ENCODE results near the gene GMDS.

The GMDS gene

DNA sequence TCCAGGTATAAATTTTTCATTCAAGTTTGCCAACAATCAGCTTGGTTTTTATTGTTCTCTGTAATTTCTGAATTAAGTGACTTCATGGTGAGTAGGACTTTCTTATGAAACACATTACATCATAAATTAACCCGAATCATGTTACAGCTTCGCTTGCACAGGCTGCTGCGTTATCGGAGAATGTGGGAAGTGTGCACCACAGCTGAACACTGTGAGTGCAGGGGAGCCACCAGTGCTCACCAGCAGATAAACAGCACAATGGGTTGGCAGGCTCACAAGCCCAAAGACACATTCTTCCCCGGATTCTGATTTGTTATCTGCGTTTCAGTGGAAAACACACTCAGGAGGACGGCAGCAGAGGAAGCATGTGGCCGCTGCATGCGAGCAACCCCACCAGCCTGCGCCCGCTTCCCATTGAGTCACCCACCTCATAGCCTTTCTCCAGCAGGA lies 121.1 kb downstream of the GMDS start:
- Histone ChIP-seq H3K9ac (ENCODE audit: low read depth, low read length) (no peak overlapping the region), H3K27me3 (ENCODE audit: insufficient read depth, low read length) (no peaks in the 10 kb centered on the region), H3K36me3 (ENCODE audit: insufficient read depth, low read depth, low read length) (no peaks in the 10 kb centered on the region), H3K9me3 (ENCODE audit: insufficient read depth, low read depth, low read length) (no peaks in the 10 kb centered on the region), H3K4me1 (ENCODE audit: insufficient read depth, low read length) (peaks cover 3% of the 10 kb centered on the region; the same call in 1 of the 2 replicates), H3K4me3 (ENCODE audit: low read length) (no peak overlapping the region), H3K27ac (ENCODE audit: low read length) (no peak overlapping the region)

DNA sequence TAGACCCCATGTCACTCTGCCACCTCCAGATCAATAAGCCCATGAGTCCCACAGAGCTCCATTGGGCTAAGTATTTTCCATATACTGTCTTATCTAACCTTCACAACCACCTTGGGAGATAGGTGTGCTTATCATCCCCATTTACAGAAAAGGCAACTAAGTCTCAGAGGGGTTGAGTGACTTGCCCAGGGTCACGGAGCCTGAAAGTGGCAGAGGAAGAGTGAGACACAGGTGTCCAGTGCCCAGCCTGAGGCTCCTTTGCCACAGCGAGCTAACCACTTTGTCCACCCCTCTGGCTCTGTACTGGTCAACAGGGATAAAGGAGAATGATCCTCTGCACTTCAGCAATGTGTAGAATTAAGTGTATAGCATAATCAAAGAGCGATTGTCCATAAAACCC lies 124.5 kb downstream of the GMDS start:
- Histone ChIP-seq H3K4me1 (ENCODE audit: insufficient read depth, low read length) (no peaks in the 10 kb centered on the region), H3K9me3 (ENCODE audit: insufficient read depth, low read depth, low read length) (no peaks in the 10 kb centered on the region), H3K27ac (ENCODE audit: low read length) (no peak overlapping the region), H3K36me3 (ENCODE audit: insufficient read depth, low read depth, low read length) (no peaks in the 10 kb centered on the region), H3K27me3 (ENCODE audit: insufficient read depth, low read length) (no peaks in the 10 kb centered on the region), H3K9ac (ENCODE audit: low read depth, low read length) (no peak overlapping the region), H3K4me3 (ENCODE audit: low read length) (no peak overlapping the region)

DNA sequence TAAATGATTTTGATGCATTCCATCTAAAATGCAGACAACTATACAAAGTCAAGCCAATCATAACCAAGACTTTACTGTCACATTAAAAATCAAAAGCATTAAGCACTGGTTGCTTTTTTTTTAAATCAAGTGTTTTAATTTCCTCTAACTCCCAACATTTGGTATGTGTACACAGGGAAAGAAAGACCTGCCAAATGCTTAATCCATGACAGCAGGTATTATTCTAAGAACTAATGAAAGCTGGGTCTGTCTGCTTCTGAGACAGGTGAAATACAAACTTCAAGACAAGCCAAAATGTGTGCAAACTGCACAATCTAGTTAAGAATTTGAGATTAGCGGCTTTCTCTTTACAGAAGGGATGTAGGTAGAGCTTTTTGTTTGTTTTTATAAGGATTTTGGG lies 126.1 kb downstream of the GMDS start:
- Histone ChIP-seq H3K9me3 (ENCODE audit: insufficient read depth, low read depth, low read length) (no peaks in the 10 kb centered on the region), H3K4me3 (ENCODE audit: low read length) (no peak overlapping the region), H3K27me3 (ENCODE audit: insufficient read depth, low read length) (no peaks in the 10 kb centered on the region), H3K4me1 (ENCODE audit: insufficient read depth, low read length) (no peaks in the 10 kb centered on the region), H3K9ac (ENCODE audit: low read depth, low read length) (no peak overlapping the region), H3K27ac (ENCODE audit: low read length) (no peak overlapping the region), H3K36me3 (ENCODE audit: insufficient read depth, low read depth, low read length) (no peaks in the 10 kb centered on the region)

DNA sequence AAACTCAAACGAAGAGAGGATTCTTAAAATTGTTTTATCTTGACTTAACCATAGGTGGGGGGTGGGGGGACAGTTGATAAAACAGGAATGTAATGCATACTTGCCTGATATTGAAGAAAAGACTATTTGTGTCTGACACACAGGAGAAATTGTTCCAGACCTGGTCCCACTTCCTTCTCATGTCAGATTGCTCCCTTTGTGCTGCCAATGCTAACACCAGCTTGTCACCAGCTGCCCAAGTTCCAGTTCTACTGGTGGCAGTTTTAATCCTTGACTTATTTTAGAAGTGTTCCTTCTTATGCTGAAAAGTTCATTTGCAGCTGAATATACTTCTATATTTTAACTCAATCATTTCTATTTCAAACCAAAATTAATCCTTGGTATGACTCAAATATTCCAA lies 127.3 kb downstream of the GMDS start:
- no peak overlapping the region for H3K4me3 ChIP-seq (ENCODE audit: low read length)
- no peaks in the 10 kb centered on the region for H3K36me3 ChIP-seq (ENCODE audit: insufficient read depth, low read depth, low read length)
- no peak overlapping the region for H3K27ac ChIP-seq (ENCODE audit: low read length)
- no peaks in the 10 kb centered on the region for H3K9me3 ChIP-seq (ENCODE audit: insufficient read depth, low read depth, low read length)
- no peaks in the 10 kb centered on the region for H3K27me3 ChIP-seq (ENCODE audit: insufficient read depth, low read length)
- H3K9ac ChIP-seq (ENCODE audit: low read depth, low read length) = no peak overlapping the region
- H3K4me1 ChIP-seq (ENCODE audit: insufficient read depth, low read length) = no peaks in the 10 kb centered on the region

DNA sequence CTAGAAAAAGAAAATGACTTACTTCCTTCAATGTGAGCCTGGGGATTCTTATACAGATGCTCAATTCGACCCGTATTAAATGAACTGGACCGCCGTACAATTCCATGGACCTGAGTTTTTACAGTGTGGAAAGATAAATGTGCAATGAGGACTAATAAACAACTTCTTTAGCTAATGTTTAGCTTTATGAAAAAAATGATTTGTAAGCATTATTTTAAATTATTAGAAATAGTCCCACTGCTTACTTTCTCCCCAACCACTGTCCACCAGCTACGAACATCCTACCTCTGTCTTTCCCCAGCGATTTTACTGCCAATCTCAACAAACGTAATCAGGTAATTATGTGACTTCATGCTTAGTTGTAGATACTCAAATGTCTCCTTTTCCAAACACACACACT lies 128.0 kb downstream of the GMDS start:
- no peak overlapping the region for H3K27ac ChIP-seq (ENCODE audit: low read length)
- H3K9ac ChIP-seq (ENCODE audit: low read depth, low read length) = no peak overlapping the region
- H3K4me3 ChIP-seq (ENCODE audit: low read length) = no peak overlapping the region
- no peaks in the 10 kb centered on the region for H3K36me3 ChIP-seq (ENCODE audit: insufficient read depth, low read depth, low read length)
- H3K27me3 ChIP-seq (ENCODE audit: insufficient read depth, low read length) = no peaks in the 10 kb centered on the region
- H3K4me1 ChIP-seq (ENCODE audit: insufficient read depth, low read length) = no peaks in the 10 kb centered on the region
- no peaks in the 10 kb centered on the region for H3K9me3 ChIP-seq (ENCODE audit: insufficient read depth, low read depth, low read length)

DNA sequence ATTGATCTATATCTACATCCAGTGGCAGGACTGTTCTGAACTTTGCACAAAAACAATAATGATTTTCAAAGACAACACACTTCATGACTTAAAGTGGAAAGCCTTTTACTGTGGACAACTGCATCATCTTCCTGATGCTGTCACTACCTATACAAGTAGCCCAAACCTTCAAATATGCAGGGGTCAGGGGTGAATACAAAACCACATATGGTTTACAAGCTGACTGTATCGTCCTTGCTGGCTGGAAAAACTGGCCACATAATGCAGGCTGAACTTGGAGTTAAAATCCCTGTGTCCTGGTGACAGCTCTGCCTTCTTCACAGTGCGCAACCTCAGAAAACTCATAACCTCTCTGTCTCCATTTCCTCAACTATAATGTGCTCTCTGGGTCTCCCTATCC lies 128.9 kb downstream of the GMDS start:
- no peaks in the 10 kb centered on the region for H3K4me1 ChIP-seq (ENCODE audit: insufficient read depth, low read length)
- H3K36me3 ChIP-seq (ENCODE audit: insufficient read depth, low read depth, low read length) = no peaks in the 10 kb centered on the region
- no peaks in the 10 kb centered on the region for H3K27me3 ChIP-seq (ENCODE audit: insufficient read depth, low read length)
- H3K27ac ChIP-seq (ENCODE audit: low read length) = no peak overlapping the region
- H3K9ac ChIP-seq (ENCODE audit: low read depth, low read length) = no peak overlapping the region
- no peaks in the 10 kb centered on the region for H3K9me3 ChIP-seq (ENCODE audit: insufficient read depth, low read depth, low read length)
- H3K4me3 ChIP-seq (ENCODE audit: low read length) = no peak overlapping the region

DNA sequence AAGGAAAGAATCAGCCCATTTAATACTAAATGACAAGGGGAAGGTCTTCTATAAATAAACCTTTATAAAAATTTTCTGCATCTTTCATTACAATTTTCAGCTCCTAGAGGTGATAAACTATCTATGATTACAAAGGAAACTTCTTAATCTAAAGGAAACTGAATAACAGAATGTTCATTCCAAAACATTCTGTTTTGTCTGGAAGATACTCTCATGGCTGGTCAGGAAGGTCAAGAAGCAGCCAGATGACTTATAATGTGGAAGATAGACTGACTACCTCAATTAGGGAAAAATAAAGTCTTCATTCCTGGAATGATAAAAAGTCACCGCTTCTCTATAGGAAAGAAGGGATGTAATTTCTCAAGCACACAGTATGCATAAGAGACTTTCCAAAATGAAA lies 131.3 kb downstream of the GMDS start:
- Histone ChIP-seq H3K4me1 (ENCODE audit: insufficient read depth, low read length) (no peaks in the 10 kb centered on the region), H3K27me3 (ENCODE audit: insufficient read depth, low read length) (no peaks in the 10 kb centered on the region), H3K36me3 (ENCODE audit: insufficient read depth, low read depth, low read length) (no peaks in the 10 kb centered on the region), H3K4me3 (ENCODE audit: low read length) (no peak overlapping the region), H3K27ac (ENCODE audit: low read length) (no peak overlapping the region), H3K9ac (ENCODE audit: low read depth, low read length) (no peak overlapping the region), H3K9me3 (ENCODE audit: insufficient read depth, low read depth, low read length) (no peaks in the 10 kb centered on the region)

DNA sequence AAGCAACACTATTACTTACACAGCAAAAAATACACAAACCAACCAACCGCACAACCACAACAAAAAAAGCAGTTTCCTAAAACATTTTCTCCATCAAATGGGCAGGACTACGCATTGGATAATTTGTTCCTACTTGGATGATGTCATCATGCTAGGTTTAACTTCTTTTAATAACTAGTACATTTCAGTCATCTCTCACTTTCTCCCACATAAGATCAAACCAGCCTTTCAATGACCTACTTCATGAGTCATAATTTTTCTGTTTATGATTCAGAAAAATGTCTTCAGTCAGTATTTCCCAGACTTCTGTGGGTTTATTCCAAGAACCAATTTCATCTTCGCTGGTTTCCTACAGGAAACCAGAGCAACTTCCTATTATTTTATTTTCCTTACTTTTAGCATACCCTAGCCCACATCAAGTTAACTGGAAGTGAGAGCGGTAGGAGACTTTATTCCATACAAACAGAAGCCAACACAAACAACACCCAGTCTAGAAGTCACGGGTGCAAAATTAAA lies 134.2 kb downstream of the GMDS start:
- H3K27ac ChIP-seq (ENCODE audit: low read length) = no peak overlapping the region
- no peaks in the 10 kb centered on the region for H3K9me3 ChIP-seq (ENCODE audit: insufficient read depth, low read depth, low read length)

DNA sequence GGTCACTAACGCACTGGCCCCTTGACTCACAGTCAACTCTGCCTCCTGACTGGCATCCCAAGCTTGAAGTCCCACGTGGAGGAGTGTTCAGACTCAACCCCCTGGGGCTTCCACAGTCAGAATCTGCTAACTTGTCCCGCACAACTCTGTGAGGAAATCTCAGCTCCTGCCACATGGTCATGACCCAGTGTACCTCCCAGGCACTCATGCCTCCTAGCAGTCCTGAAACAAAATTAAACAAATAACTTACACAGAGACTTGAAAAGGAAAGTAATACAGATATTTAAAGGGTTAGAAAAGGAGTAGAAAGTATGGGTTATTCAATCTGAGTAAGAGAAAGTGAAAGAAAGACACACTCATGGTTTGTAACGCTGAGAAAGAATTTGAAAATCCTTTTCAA lies 134.9 kb downstream of the GMDS start:
- no peaks in the 10 kb centered on the region for H3K9me3 ChIP-seq (ENCODE audit: insufficient read depth, low read depth, low read length)
- H3K27ac ChIP-seq (ENCODE audit: low read length) = no peak overlapping the region
- no peaks in the 10 kb centered on the region for H3K27me3 ChIP-seq (ENCODE audit: insufficient read depth, low read length)
- H3K4me3 ChIP-seq (ENCODE audit: low read length) = no peak overlapping the region
- H3K4me1 ChIP-seq (ENCODE audit: insufficient read depth, low read length) = no peaks in the 10 kb centered on the region
- H3K9ac ChIP-seq (ENCODE audit: low read depth, low read length) = no peak overlapping the region
- no peaks in the 10 kb centered on the region for H3K36me3 ChIP-seq (ENCODE audit: insufficient read depth, low read depth, low read length)

More for the DNA sequence above, 134.2 kb downstream of the GMDS start:
- Histone ChIP-seq H3K4me3 (ENCODE audit: low read length) (no peak overlapping the region), H3K4me1 (ENCODE audit: insufficient read depth, low read length) (no peaks in the 10 kb centered on the region), H3K36me3 (ENCODE audit: insufficient read depth, low read depth, low read length) (no peaks in the 10 kb centered on the region), H3K27me3 (ENCODE audit: insufficient read depth, low read length) (no peaks in the 10 kb centered on the region), H3K9ac (ENCODE audit: low read depth, low read length) (no peak overlapping the region)

DNA sequence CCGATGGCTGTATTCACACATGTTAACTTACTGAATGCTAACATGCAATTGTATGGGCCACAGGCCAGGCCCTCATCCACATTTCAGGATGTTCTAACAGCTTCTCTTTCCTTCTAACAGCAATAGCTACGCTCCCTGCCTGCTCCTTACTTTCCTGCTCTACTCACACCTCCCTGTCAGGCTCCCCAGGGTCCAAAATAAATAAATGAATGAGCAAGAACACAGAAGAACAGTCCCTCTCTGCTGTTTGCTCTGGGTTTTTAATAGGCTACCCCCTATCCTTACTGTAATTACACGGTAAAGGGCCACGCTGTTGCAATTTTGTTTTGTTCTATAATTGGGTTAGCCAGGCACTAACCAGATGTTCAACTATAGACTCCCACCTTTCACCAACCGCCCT lies 135.6 kb downstream of the GMDS start:
- H3K9ac ChIP-seq (ENCODE audit: low read depth, low read length) = no peak overlapping the region
- no peaks in the 10 kb centered on the region for H3K4me1 ChIP-seq (ENCODE audit: insufficient read depth, low read length)
- H3K4me3 ChIP-seq (ENCODE audit: low read length) = no peak overlapping the region
- no peaks in the 10 kb centered on the region for H3K9me3 ChIP-seq (ENCODE audit: insufficient read depth, low read depth, low read length)
- no peaks in the 10 kb centered on the region for H3K27me3 ChIP-seq (ENCODE audit: insufficient read depth, low read length)
- H3K27ac ChIP-seq (ENCODE audit: low read length) = no peak overlapping the region
- no peaks in the 10 kb centered on the region for H3K36me3 ChIP-seq (ENCODE audit: insufficient read depth, low read depth, low read length)

DNA sequence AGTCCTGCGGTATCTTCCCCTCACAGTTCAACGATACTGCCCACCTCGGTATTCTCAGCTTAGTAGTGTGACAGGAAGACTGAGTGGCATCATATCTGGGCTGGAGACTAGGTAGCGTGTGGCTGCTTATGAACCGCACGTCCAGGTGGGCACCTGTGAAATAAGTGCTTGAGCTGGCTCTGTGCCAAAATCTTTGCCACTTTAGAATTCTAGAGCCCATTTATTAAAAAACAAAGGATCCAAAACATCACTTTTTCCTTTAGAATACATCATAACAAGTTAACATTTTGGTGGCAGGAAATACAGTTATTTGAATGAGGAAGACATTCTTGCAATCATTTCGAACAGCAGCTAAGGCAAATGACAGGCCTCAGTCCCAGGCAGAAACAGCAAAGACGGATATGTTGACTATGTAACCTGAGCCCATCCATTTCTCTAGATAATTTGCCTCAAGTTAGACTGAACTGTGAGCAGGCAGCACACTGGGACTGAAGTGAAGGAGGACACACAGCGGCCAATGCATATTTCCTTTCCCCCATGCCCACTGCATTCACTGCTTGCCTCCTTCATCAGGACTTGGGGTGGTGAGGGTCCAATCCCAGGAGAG lies 136.6 kb downstream of the GMDS start:
- no peaks in the 10 kb centered on the region for H3K4me1 ChIP-seq (ENCODE audit: insufficient read depth, low read length)
- no peak overlapping the region for H3K9ac ChIP-seq (ENCODE audit: low read depth, low read length)
- H3K4me3 ChIP-seq (ENCODE audit: low read length) = no peak overlapping the region
- no peaks in the 10 kb centered on the region for H3K9me3 ChIP-seq (ENCODE audit: insufficient read depth, low read depth, low read length)
- H3K27me3 ChIP-seq (ENCODE audit: insufficient read depth, low read length) = no peaks in the 10 kb centered on the region
- no peak overlapping the region for H3K27ac ChIP-seq (ENCODE audit: low read length)
- no peaks in the 10 kb centered on the region for H3K36me3 ChIP-seq (ENCODE audit: insufficient read depth, low read depth, low read length)

DNA sequence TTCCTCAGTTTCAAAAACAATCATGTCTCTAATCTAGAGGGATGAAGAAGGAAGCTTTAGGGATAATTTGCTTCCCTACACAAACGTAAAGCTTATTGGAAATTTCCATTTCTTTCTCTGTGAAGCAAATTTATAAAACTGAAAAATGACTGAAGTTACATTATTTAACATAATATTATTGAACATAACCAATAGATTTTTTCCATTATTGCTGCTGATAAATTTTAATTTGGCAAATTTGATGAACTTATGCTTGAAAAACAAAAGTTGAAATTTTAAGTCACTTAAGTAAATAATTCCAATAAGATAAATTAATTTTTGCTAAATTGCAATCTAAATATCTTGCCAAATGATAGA lies 140.9 kb downstream of the GMDS start:
- H3K4me1 ChIP-seq (ENCODE audit: insufficient read depth, low read length) = no peaks in the 10 kb centered on the region
- H3K4me3 ChIP-seq (ENCODE audit: low read length) = no peak overlapping the region
- no peak overlapping the region for H3K27ac ChIP-seq (ENCODE audit: low read length)
- no peak overlapping the region for H3K9ac ChIP-seq (ENCODE audit: low read depth, low read length)
- no peaks in the 10 kb centered on the region for H3K36me3 ChIP-seq (ENCODE audit: insufficient read depth, low read depth, low read length)
- no peaks in the 10 kb centered on the region for H3K27me3 ChIP-seq (ENCODE audit: insufficient read depth, low read length)
- H3K9me3 ChIP-seq (ENCODE audit: insufficient read depth, low read depth, low read length) = no peaks in the 10 kb centered on the region

Data from iPS-20b (cell line).